T47D (cell line): ENCODE data around the gene SHH.

Source experiments
- DNase-seq, 2 experiments: peaks; one replicate each; pipeline versions ENCODE4 v3.0.0 to v3.0.0-alpha.2; 2011 to 2012; ENCODE audit warnings: low read depth in 1 of 2, low spot score in 1 of 2
- JUND ChIP-seq: IDR thresholded peaks from 2 replicates; pipeline ENCODE4 v1.6.1; 2012; ENCODE audit warnings: low read depth
- in situ Hi-C: cut with HindIII; loops from 2 replicates; pipeline ENCODE4 v1.10.0; 2016; ENCODE audit warnings: low sequenced_read_pairs, low pct_unique_long_range_greater_than_20kb

SHH gene

DNA sequence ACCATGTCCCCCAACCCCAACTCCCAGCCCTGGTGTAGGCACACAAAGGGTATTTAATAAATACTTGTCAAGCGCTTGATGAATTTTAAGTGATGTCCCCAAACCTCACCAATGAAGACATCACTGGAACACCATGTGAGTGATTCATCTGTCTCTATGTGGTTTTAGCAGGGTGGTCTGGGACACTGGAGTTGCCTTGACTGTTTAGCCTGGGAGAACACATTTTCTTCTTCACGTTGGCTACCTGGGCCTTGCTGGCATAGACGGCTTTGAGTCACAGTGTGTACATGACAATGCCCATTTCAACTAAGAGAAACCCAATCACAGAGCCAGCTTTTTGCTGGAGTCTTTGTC, 24.8 kb upstream of the SHH start:
- no peak for DNase-seq
- TF ChIP-seq JUND, result no peak
- in situ Hi-C loops, result no loop called here

DNA sequence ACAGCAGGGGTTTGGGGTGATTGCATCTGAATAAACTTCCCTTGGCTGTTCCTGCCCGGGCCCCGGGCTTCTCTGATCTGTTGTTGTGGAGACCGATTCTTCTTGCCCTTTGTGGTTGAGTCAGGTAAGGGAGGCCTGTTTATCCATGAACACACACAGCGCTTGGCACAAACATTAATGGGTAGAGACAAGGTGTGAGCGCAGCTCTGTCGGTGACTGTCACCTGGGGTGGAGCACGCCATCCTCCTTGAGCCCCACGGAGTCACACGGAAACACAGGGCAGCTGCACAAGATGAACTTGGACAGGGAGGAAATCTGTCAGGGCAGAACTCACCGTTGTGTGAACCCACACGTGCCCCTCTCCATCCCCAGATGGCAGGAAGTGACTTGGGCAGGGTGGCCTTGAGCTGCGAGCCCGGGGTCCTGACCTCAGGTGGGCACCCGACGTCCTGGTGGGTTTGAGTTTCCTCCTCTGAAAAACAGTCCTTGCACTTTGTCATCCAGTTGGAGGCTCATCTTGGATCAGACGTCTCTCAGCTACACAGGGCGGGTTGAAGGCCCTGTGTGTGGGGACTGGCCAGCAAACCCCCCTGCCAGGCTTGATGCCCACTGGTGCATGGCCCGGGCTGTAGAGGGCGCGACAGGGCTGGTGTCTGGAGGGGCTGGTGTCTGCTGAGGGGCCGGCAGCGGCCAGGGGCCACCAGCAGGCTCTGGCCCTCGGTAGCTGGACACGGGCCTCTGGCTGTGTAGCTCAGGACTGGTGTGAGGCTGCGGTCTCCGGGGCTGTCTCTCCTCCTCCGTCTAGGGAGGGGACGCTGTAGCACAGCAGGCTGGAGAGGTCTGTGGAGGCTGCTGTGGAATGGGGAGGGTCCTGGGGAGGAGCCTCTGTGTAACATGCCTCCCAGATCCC, 24.2 kb upstream of the SHH start:
- TF ChIP-seq JUND, result no peak
- DNase-seq, result no peak
- in situ Hi-C loops, result no loop called here

DNA sequence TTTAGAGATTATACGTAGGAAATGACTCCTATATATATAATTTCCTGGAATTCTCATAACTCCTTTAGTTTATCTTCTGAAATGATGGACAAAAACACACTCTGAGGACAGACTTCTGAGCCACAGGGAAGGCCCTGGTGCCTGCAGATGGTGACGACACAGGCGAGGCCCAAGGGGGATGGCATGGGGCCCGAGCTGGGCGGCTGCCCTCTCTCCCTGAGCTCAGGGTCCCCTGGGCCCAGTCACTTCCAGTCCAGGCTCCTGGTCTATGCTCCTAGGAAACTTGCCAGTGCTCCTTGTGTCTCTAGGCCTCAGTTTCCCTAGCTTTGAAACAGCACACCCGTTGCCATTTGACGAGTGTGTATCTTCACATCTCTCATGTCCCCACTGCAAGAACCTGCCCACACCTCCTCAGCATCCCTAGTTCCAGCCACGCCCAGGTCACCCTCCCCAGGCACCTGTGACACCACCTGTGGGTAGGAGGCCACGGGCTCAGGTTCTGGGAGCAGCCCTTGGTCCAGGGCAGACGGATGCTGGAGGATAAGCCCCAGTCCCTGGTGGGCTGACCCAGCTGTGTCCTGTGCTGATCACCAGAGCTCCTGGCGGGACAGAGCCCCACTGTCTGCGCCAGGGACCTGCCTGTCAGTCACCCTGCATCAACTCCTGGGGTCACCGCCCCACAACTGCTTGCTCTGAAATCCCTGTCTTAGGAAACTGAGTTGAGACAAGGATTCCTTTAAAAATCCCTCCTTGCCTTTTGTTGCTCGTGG, 23.4 kb upstream of the SHH start:
- TF ChIP-seq JUND, result no peak
- in situ Hi-C loops, result no loop called here
- no peak for DNase-seq

DNA sequence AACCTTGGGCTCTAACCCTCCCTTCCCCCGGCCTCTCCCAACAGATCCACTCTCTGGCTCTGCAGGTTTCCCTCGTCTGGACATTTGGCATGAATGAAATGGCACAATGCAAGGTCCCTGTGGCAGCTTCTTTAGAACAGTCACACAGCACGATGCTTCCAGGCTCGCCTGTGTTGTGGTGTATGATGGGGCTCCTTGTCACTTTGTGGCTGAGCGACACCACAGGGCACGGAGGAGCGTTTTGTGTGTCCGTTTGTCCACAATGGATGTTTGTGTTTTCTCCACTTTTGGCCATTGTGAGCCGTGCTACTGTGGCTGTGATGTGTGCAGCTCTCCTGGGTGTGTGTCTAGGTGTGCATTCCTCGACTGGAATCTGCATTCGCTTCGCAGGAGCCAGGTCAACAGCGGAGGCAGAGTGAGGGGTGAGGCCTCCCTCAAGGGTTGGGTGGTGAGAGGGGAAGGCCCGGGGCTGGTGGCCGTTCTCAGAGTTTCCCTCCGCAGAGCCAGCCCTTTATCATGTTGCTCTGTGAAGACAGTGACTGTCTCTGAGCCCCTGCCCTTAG, 22.3 kb upstream of the SHH start:
- TF ChIP-seq JUND, result no peak
- in situ Hi-C loops, result no loop called here
- DNase-seq, result no peak

DNA sequence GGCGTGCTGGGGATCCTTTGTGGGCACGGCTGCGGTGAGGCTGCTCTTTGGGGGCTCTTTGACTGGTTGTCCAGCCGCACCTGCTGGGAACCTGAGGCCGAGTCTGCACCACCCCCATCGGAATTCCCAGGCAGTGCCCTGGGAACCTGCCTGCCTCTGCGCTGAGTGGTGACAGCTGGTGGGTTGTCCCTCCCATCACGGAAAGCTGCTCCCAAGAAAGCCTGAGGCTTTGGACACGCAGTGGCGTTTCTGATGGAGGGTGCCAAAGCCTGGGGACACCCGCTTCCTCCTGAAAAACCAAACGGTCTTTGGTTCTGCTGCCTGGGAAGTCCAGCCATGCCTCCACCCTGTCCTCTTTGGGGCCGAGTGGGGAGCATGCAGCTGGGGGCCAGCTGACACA, 21.4 kb upstream of the SHH start:
- in situ Hi-C loops, result no loop called here
- no peak for DNase-seq
- TF ChIP-seq JUND, result no peak

DNA sequence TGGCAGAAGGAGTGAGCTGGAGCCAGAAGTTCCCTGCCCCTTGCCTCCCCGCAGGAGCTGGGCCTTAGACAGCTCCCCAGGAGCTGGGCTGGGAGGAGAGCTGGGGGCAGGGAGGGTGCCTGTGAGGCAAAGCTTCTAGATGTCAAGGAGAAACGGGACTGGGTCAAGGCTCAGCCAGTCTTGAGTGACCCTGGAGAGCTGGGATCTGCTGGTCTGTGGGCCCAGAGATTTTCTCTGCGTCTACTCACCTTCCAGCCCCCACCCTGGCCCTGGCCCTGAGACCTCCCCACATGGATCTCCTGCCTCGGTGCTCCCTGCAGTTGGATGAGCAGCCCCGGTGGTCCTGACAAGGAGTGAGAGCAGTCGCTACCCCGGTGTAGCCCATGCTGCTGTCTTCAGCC, 20.3 kb upstream of the SHH start:
- no peak for TF ChIP-seq JUND
- no peak for DNase-seq
- in situ Hi-C loops, result no loop called here

DNA sequence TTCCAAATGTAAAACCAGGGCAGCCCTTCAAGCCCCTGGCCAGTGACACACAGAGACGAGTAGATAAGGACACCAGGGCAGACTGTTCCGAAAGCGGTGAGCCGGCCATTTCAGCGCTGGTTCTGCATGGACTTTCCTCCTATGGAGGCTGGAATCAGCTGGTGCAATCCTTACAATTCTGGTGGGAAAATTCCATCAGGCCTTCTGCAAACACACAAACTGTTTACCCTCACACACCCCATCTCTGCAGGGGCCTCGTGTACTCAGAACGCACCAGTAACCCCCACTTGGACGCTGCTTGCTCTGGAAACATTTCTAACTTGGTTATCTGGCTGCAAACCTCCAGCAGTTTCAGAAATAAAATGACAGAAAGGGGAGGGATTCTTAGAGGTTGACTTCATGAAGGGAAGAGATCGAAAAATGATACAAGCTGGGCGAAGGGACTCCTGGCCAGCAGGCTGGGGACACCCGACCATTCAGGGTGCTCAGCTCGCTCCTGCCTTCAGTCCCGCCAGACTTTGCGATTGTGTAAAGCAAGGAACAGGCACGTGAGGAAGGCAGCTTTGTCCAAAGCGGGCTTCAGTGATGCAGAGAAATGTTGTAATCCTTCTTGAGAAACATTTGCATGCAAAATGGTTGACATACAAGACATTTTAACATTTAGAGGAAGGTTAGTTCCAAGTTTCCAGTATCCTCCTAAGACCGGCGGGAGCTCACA, 19.7 kb upstream of the SHH start:
- TF ChIP-seq JUND, result no peak
- in situ Hi-C loops, result no loop called here

DNA sequence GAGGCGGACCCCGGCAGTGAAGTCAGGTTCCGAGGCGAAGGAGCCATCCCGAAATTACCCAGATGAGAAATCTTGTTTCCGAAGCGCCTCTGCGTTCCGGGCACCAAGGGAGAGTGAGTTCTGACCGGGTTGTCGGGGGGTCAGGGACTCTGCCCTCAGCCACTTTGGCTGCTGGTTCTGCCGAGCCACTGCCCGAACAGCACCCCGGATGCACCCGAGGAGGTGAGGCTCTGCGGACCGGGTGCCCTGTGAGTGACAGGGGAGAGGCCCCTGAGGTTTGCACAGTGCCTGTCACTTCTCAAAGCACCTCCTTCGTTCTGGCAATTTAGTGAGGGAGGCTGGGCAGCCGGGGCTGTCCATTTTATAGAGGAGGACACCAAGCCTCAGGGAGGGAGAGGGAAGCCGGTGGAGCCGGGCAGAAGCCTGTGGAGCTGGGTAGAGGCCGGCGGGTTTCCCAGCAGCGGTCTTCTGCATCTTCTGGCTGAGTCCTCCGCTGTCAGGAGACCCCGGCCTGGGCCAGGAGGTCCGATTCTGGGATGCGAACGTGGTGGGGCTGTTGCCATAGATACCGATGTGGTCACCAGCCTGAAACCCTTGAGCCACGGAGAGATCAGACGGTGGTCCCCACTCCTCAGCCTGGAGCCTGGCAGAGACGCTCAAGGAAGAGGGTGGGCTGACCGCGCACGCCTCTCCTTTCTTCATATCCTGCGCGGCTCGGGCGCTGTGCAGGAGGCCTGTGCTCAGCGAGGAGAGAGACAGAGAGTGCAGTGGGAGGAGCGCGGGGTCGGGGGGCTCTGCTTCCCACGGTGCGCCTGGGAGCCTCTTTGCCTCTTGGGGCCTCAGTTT, 18.9 kb upstream of the SHH start:
- no peak for DNase-seq
- TF ChIP-seq JUND, result no peak
- in situ Hi-C loops, result no loop called here

More for the DNA sequence above, 19.7 kb upstream of the SHH start:
- DNase-seq, result no peak

DNA sequence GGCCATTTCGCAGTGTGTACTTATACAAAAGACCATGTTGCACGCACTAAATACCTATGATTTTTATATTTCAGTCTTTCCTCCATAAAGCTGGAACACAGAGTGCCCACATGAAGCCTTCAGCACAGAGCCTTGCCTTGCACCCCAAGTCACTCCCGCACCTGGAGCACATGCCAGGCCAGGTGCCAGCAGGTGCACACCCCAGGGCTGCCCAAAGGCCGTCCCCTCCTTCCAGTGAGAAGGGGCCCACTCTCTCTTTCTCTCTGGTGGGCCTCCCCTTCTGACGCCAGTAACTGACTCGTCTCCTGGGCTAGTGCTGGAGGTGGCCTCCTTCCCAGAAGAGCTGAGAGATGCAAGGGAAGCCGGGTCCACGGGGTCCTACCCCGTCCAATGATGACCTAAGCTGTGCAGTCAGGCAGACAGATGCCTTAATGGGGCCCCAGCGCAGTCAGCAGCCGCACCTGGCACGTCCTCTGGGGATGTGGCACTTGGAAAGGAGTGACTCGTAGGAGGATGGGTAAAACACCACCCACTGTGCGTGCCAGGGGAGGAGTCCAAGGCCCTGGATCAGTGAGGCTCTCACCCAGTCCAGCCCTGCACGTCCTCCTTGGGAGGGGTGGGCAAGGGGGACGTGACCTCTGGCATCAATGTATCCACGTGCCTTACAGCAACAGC, 17.7 kb upstream of the SHH start:
- no peak for DNase-seq
- in situ Hi-C loops, result no loop called here
- TF ChIP-seq JUND, result no peak

DNA sequence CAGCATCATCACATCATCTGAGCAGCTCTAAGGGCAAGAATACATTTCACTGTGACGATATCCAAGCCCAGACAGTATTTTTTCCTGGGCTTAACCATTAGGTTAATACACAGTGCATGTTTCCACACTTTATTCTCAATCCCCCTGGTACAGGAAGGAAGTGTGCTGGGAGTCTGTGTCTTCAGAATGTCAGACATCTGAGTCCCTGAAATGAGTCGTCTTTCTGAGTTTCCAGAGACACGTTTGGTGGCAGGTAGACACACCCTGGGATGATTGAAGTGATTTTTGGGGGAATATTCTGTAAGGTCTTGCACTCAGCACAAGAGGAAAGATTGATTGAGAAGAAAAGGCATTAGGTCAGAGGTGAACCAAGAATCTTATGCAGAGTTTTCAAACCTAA, 13.1 kb upstream of the SHH start:
- TF ChIP-seq JUND, result no peak
- in situ Hi-C loops, result no loop called here
- DNase-seq, result no peak

DNA sequence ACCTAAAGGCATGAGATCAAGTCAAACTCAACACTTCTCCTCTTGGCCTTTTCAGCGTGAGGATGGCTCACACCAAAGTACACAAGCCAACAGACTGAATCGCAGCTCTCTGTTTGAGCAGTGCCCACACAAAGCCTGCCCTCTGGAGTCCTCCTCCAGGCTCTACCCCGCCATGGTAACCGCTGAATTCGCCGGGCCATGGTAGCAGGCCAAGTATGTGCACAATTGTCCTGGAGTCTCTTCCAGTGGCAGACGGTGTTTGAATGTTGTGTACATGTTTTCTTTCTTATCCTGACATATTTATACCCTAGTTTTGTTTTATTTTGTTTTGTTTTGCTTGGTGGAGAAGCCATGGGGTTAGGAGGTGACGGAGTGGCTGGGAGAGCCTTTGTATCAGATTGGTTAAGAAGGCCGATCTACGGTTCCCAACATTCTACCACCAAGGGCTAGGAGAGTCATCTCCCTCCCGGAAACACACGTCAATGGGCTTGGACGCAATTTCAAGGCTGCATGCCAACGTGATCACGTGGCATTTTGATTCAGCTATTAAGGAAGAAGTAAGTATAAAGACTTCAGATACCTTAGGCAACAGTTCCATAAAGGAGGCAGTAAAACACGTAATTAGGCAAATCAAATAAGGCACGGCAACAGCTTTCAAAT, 12.1 kb upstream of the SHH start:
- in situ Hi-C loops, result no loop called here
- no peak for DNase-seq
- TF ChIP-seq JUND, result no peak
